Measurements from ENCODE around the gene SLBP. TPM values are rescaled to one million over a fixed set of nuclear protein-coding genes. Genes with fewer than 3 reads are reported as not detected.

SLBP gene
- total RNA-seq, 2 donors from 2014 or later, result 46.7 to 84.5 TPM

- TF ChIP-seq POLR2AphosphoS5 (IDR thresholded peaks at IDR 0.05) (no peak), POLR2A (IDR thresholded peaks at IDR 0.05) (peak; percentile 6), CTCF (IDR thresholded peaks at IDR 0.05) (peak in 1 of 4 experiments; percentile 3)
- peak overlapping the region; percentile 38 to 48 for H3K27ac ChIP-seq
- H3K4me3 ChIP-seq, result peak overlapping the region; percentile 50 to 59
- WGBS, result 43% methylated on average over 33 of the region's 66 CpGs
- intact Hi-C loops (cut with DNase I), result loop anchor here (5.0 kb wide), 1 partner anchor 38 kb away; the partner anchor contains the start of genes TACC3 and TMEM129
- no peaks in the 10 kb centered on the region for H3K27me3 ChIP-seq (replicated peaks; ENCODE audit: insufficient read depth)
- no peaks in the 10 kb centered on the region for H3K36me3 ChIP-seq
- H3K9me3 ChIP-seq, result no peaks in the 10 kb centered on the region
- no peaks in the 10 kb centered on the region for H3K4me1 ChIP-seq (replicated peaks)
- DNase-seq (ENCODE audit: low spot score), result no peak
These were observed 27.4 kb downstream of the SLBP start for GRCh38 chr4:1684506-1685234.

GRCh38 chr4:1683736-1684505, 28.2 kb downstream of the SLBP start, which contains the start of gene FAM53A:
FAM53A (minus strand) TSS chr4:1684313; CDS start chr4:1668741, 15,572 bp downstream.
- H3K27ac ChIP-seq, result peak within 1 kb of the TSS; percentile 61 to 71
- WGBS, result under 1% methylated on average over 36 of the region's 118 CpGs
- intact Hi-C loops (cut with DNase I), result loop anchor here (5.0 kb wide), 1 partner anchor 38 kb away; the partner anchor contains the start of genes TACC3 and TMEM129
- peak; percentile 89 for DNase-seq (ENCODE audit: low spot score)
- TF ChIP-seq POLR2AphosphoS5 (IDR thresholded peaks at IDR 0.05) (no peak), CTCF (IDR thresholded peaks at IDR 0.05) (peak in 1 of 4 experiments; percentile 33)
- no peaks in the 10 kb centered on the region for H3K9me3 ChIP-seq
- no peaks in the 10 kb centered on the region for H3K36me3 ChIP-seq
- no peaks in the 10 kb centered on the region for H3K4me1 ChIP-seq (replicated peaks)
- H3K27me3 ChIP-seq (replicated peaks; ENCODE audit: insufficient read depth), result no peaks in the 10 kb centered on the region
- peak within 1 kb of the TSS; percentile 53 to 59 for H3K4me3 ChIP-seq

- 6% methylated on average over 13 of the region's 13 CpGs for WGBS
- H3K36me3 ChIP-seq, result no peaks in the 10 kb centered on the region
- no peaks in the 10 kb centered on the region for H3K27me3 ChIP-seq (replicated peaks; ENCODE audit: insufficient read depth)
- no peak for TF ChIP-seq POLR2AphosphoS5 (IDR thresholded peaks at IDR 0.05)
- no peak for TF ChIP-seq POLR2A (IDR thresholded peaks at IDR 0.05)
- TF ChIP-seq CTCF (IDR thresholded peaks at IDR 0.05), result no peak
- H3K4me3 ChIP-seq, result peak overlapping the region; percentile 53 to 59
- H3K9me3 ChIP-seq, result no peaks in the 10 kb centered on the region
- intact Hi-C loops (cut with DNase I), result loop anchor here (5.0 kb wide), 1 partner anchor 39 kb away; the partner anchor contains the start of genes TACC3 and TMEM129
- H3K27ac ChIP-seq, result peak overlapping the region; percentile 61 to 71
- no peaks in the 10 kb centered on the region for H3K4me1 ChIP-seq (replicated peaks)
- DNase-seq (ENCODE audit: low spot score), result no peak
These were observed 28.8 kb downstream of the SLBP start for GRCh38 chr4:1683261-1683735.

- DNase-seq (ENCODE audit: low spot score), result no peak
- Histone ChIP-seq H3K4me3 (no peak overlapping the region), H3K36me3 (no peaks in the 10 kb centered on the region), H3K9me3 (no peaks in the 10 kb centered on the region), H3K27ac (peak overlapping the region in 1 of 2 donors; percentile 71), H3K4me1 (replicated peaks) (no peaks in the 10 kb centered on the region), H3K27me3 (replicated peaks; ENCODE audit: insufficient read depth) (no peaks in the 10 kb centered on the region)
- intact Hi-C loops (cut with DNase I), result loop anchor here (5.0 kb wide), 1 partner anchor 39 kb away; the partner anchor contains the start of genes TACC3 and TMEM129
- WGBS, result 89% methylated on average over 13 of the region's 13 CpGs
- TF ChIP-seq POLR2A (IDR thresholded peaks at IDR 0.05) (no peak), POLR2AphosphoS5 (IDR thresholded peaks at IDR 0.05) (no peak), CTCF (IDR thresholded peaks at IDR 0.05) (no peak)
These were observed 29.3 kb downstream of the SLBP start for GRCh38 chr4:1682860-1683259.
